WTC11 (cell line): ENCODE data around the gene SPSB2. TPM values are rescaled to one million over a fixed set of nuclear protein-coding genes. Genes with fewer than 3 reads are reported as not detected.
A peak's percentile ranks its signal among the peaks of the same experiment; 100 is the strongest.

Experiments
- ATAC-seq: fragments of 200-7000 bp; cut with Tn5 transposase; 2 replicates; pipeline ENCODE4 v1.10.0; 2021; ENCODE audit warnings: mild to moderate bottlenecking, moderate library complexity
- CTCF ChIA-PET: fragments of 300-600 bp; sonication (Branson Sonifier 250); formaldehyde crosslinking; loops from one replicate; lab custom pipeline; 2021; ENCODE audit warnings: antibody characterized with exemption; lab: Charles Lee
- POLR2A ChIA-PET: fragments of 350-600 bp; sonication (Branson Sonifier 250); formaldehyde crosslinking; loops from one replicate; lab custom pipeline; 2021; ENCODE audit warnings: antibody characterized with exemption; lab: Charles Lee
- DNase-seq: peaks from one replicate; pipeline ENCODE4 v3.0.0; 2021; ENCODE audit warnings: low spot score
- H3K27ac Mint-ChIP-seq: 2 replicates; pipeline ENCODE4 v1.8.0; 2021; ENCODE audit warnings: mixed read lengths
- H3K27me3 Mint-ChIP-seq: 2 replicates; pipeline ENCODE4 v1.8.0; 2021; ENCODE audit warnings: low read depth, mild to moderate bottlenecking, moderate library complexity, mixed read lengths
- H3K36me3 Mint-ChIP-seq: 2 replicates; pipeline ENCODE4 v1.8.0; 2021; ENCODE audit warnings: mixed read lengths
- H3K4me1 Mint-ChIP-seq: 2 replicates; pipeline ENCODE4 v1.8.0; 2022; ENCODE audit warnings: mixed read lengths
- H3K4me3 Mint-ChIP-seq: 2 replicates; pipeline ENCODE4 v1.8.0; 2021; ENCODE audit warnings: mild to moderate bottlenecking, moderate library complexity, mixed read lengths
- H3K9me3 Mint-ChIP-seq: 2 replicates; pipeline ENCODE4 v1.8.0; 2021; ENCODE audit warnings: mixed read lengths
- AR ChIP-seq: fragments of 250-450 bp; sonication (Bioruptor Pico); IDR thresholded peaks from 2 replicates; pipeline ENCODE4 v1.9.0; 2021; ENCODE audit warnings: mild to moderate bottlenecking
- CREB1 ChIP-seq: sonication (generic); formaldehyde crosslinking; IDR thresholded peaks from 2 replicates; pipeline ENCODE4 v1.8.0; 2023; ENCODE audit warnings: mild to moderate bottlenecking, missing genetic modification reagents
- CTCF ChIP-seq: fragments of 200-600 bp; IDR thresholded peaks from 2 replicates; pipeline ENCODE4 v1.8.0; 2022; ENCODE audit warnings: antibody characterized with exemption
- EMX1 ChIP-seq: fragments of 250-450 bp; sonication (Bioruptor Pico); IDR thresholded peaks from 2 replicates; pipeline ENCODE4 v1.8.0; 2021; ENCODE audit warnings: mild to moderate bottlenecking
- ERG ChIP-seq: fragments of 250-450 bp; sonication (Bioruptor Pico); IDR thresholded peaks from 2 replicates; pipeline ENCODE4 v1.8.0; 2021; ENCODE audit warnings: mild to moderate bottlenecking
- ETV6 ChIP-seq: sonication (generic); formaldehyde crosslinking; IDR thresholded peaks from 2 replicates; pipeline ENCODE4 v1.8.1; 2022; ENCODE audit warnings: mild to moderate bottlenecking, missing genetic modification reagents
- FOXK1 ChIP-seq: sonication (generic); formaldehyde crosslinking; IDR thresholded peaks from 2 replicates; pipeline ENCODE4 v1.8.0; 2022; ENCODE audit warnings: mild to moderate bottlenecking, moderate library complexity, missing genetic modification reagents
- FOXP1 ChIP-seq: sonication (generic); formaldehyde crosslinking; IDR thresholded peaks from 2 replicates; pipeline ENCODE4 v1.8.0; 2022; ENCODE audit warnings: missing genetic modification reagents, mild to moderate bottlenecking, moderate library complexity, borderline replicate concordance
- GRHL2 ChIP-seq: fragments of 250-450 bp; sonication (Bioruptor Pico); IDR thresholded peaks from 2 replicates; pipeline ENCODE4 v1.8.0; 2022; ENCODE audit warnings: mild to moderate bottlenecking, moderate library complexity; ENCODE audit not compliant: insufficient replicate concordance, severe bottlenecking
- HMGA2 ChIP-seq: fragments of 250-450 bp; sonication (Bioruptor Pico); IDR thresholded peaks from 2 replicates; pipeline ENCODE4 v1.4.0; 2021; ENCODE audit warnings: mild to moderate bottlenecking, moderate library complexity
- HMGXB4 ChIP-seq: sonication (generic); formaldehyde crosslinking; IDR thresholded peaks from 2 replicates; pipeline ENCODE4 v1.8.1; 2023; ENCODE audit warnings: mild to moderate bottlenecking, moderate library complexity, missing genetic modification reagents
- IRF1 ChIP-seq: sonication (generic); formaldehyde crosslinking; IDR thresholded peaks from 2 replicates; pipeline ENCODE4 v1.8.0; 2023; ENCODE audit warnings: missing genetic modification reagents
- IRF2 ChIP-seq: sonication (generic); formaldehyde crosslinking; IDR thresholded peaks from 2 replicates; pipeline ENCODE4 v1.8.0; 2022; ENCODE audit warnings: low read depth, missing genetic modification reagents, borderline replicate concordance
- JAZF1 ChIP-seq: fragments of 250-450 bp; sonication (Bioruptor Pico); IDR thresholded peaks from 2 replicates; pipeline ENCODE4 v1.9.0; 2021; ENCODE audit warnings: moderate library complexity, mild to moderate bottlenecking, inconsistent platforms
- MXD4 ChIP-seq: fragments of 250-450 bp; sonication (Bioruptor Pico); IDR thresholded peaks from 2 replicates; pipeline ENCODE4 v1.8.0; 2021; ENCODE audit warnings: mild to moderate bottlenecking, moderate library complexity, borderline replicate concordance
- NR1H2 ChIP-seq: sonication (generic); formaldehyde crosslinking; IDR thresholded peaks from 2 replicates; pipeline ENCODE4 v1.9.0; 2021; ENCODE audit warnings: mild to moderate bottlenecking, moderate library complexity, missing genetic modification reagents
- NR2C2 ChIP-seq: sonication (generic); formaldehyde crosslinking; IDR thresholded peaks from 2 replicates; pipeline ENCODE4 v1.8.0; 2022; ENCODE audit warnings: mild to moderate bottlenecking, missing genetic modification reagents
- SMAD3 ChIP-seq: sonication (generic); formaldehyde crosslinking; IDR thresholded peaks from 2 replicates; pipeline ENCODE4 v1.8.0; 2022; ENCODE audit warnings: missing genetic modification reagents, mild to moderate bottlenecking, borderline replicate concordance
- SMAD4 ChIP-seq: sonication (generic); formaldehyde crosslinking; IDR thresholded peaks from 2 replicates; pipeline ENCODE4 v1.8.0; 2022; ENCODE audit warnings: mild to moderate bottlenecking, missing genetic modification reagents
- TEAD4 ChIP-seq: sonication (generic); formaldehyde crosslinking; IDR thresholded peaks from 2 replicates; pipeline ENCODE4 v1.8.0; 2022; ENCODE audit warnings: mild to moderate bottlenecking, missing genetic modification reagents
- USF1 ChIP-seq: sonication (generic); formaldehyde crosslinking; IDR thresholded peaks from 2 replicates; pipeline ENCODE4 v1.8.0; 2022; ENCODE audit warnings: mild to moderate bottlenecking, missing genetic modification reagents
- ZBTB43 ChIP-seq: sonication (generic); formaldehyde crosslinking; IDR thresholded peaks from 2 replicates; pipeline ENCODE4 v1.8.1; 2023; ENCODE audit warnings: mild to moderate bottlenecking, missing genetic modification reagents
- ZNF121 ChIP-seq: sonication (generic); formaldehyde crosslinking; IDR thresholded peaks from 2 replicates; pipeline ENCODE4 v1.8.0; 2023; ENCODE audit warnings: missing genetic modification reagents
- ZNF263 ChIP-seq: sonication (generic); formaldehyde crosslinking; IDR thresholded peaks from 2 replicates; pipeline ENCODE4 v1.8.1; 2022; ENCODE audit warnings: low read depth, mild to moderate bottlenecking, moderate library complexity, missing genetic modification reagents
- ZNF396 ChIP-seq: fragments of 250-450 bp; sonication (Bioruptor Pico); IDR thresholded peaks from 2 replicates; pipeline ENCODE4 v1.8.0; 2021; ENCODE audit warnings: mild to moderate bottlenecking, moderate library complexity, borderline replicate concordance
- ZNF423 ChIP-seq: fragments of 250-450 bp; sonication (Bioruptor Pico); IDR thresholded peaks from 2 replicates; pipeline ENCODE4 v2.1.2; 2022; ENCODE audit warnings: mild to moderate bottlenecking, moderate library complexity
- total RNA-seq: library from RNA; stranded (reverse); gene quantifications from 3 replicates; pipeline ENCODE4 v1.2.3, GENCODE V29; 2021

SPSB2 gene
- total RNA-seq, 1 experiment from 2014 or later = 25.5 TPM

GRCh38 chr12:6851921-6852650 lies 21.0 kb downstream of the SPSB2 start, which contains the start of gene USP5:
Gene USP5, plus strand, starts transcription at chr12:6852150. Its CDS starts 30 bp downstream, at chr12:6852180.
- ChIA-PET POLR2A (interaction anchor here (0.5 to 3.0 kb wide), 18 partner anchors 9 to 320 kb away, joined by 3 to 33 read pairs (median 5); partner anchors contain the start of genes C12orf57, CD4, COPS7A and GAPDH), CTCF (interaction anchor here (0.6 to 6.0 kb wide), 28 partner anchors 11 to 314 kb away, joined by 3 to 181 read pairs (median 8); partner anchors contain the start of genes C12orf57, C1RL, COPS7A and GNB3)
- peak; percentile 79 for ATAC-seq
- peak within 1 kb of the TSS; percentile 100 for H3K27ac Mint-ChIP-seq
- no peaks in the 10 kb centered on the region for H3K9me3 Mint-ChIP-seq
- H3K4me1 Mint-ChIP-seq = peaks cover 19% of the 10 kb centered on the region
- H3K36me3 Mint-ChIP-seq = peaks cover 35% of the 10 kb centered on the region
- peak; percentile 99 for DNase-seq
- H3K27me3 Mint-ChIP-seq = no peaks in the 10 kb centered on the region
- H3K4me3 Mint-ChIP-seq = peak within 1 kb of the TSS; percentile 95
- TF ChIP-seq SMAD3 (CRISPR knock-in tag) (peak; percentile 39; the same call in 1 of the 2 replicates), ZNF263 (CRISPR knock-in tag) (no peak), ZBTB43 (CRISPR knock-in tag) (no peak), AR (no peak), ZNF423 (no peak), EMX1 (0 out of 2 replicates have a peak, but pooled peaks have one; percentile 67), JAZF1 (CRISPR knock-in tag) (no peak), CTCF (no peak), USF1 (CRISPR knock-in tag) (peak; percentile 73), HMGA2 (CRISPR knock-in tag) (no peak), IRF1 (CRISPR knock-in tag) (no peak), ERG (CRISPR knock-in tag) (no peak), ZNF396 (CRISPR knock-in tag) (peak; percentile 44; the same call in 1 of the 2 replicates), SMAD4 (CRISPR knock-in tag) (no peak), FOXK1 (CRISPR knock-in tag) (0 out of 2 replicates have a peak, but pooled peaks have one; percentile 12), GRHL2 (no peak), CREB1 (CRISPR knock-in tag) (no peak), NR1H2 (CRISPR knock-in tag) (no peak), ZNF121 (CRISPR knock-in tag) (no peak), TEAD4 (CRISPR knock-in tag) (no peak), NR2C2 (CRISPR knock-in tag) (peak; percentile 61; the same call in 1 of the 2 replicates), FOXP1 (0 out of 2 replicates have a peak, but pooled peaks have one; percentile 53), ETV6 (CRISPR knock-in tag) (no peak), IRF2 (no peak), MXD4 (no peak; the same call in 1 of the 2 replicates), HMGXB4 (CRISPR knock-in tag) (no peak)
